ENCODE results near the gene TLNRD1. TPM values are rescaled to one million over a fixed set of nuclear protein-coding genes. Genes with fewer than 3 reads are reported as not detected.

TLNRD1 gene
- total RNA-seq, 4 donors from 2014 or later, result 20.8 to 57.2 (median 28.2) TPM

DNA sequence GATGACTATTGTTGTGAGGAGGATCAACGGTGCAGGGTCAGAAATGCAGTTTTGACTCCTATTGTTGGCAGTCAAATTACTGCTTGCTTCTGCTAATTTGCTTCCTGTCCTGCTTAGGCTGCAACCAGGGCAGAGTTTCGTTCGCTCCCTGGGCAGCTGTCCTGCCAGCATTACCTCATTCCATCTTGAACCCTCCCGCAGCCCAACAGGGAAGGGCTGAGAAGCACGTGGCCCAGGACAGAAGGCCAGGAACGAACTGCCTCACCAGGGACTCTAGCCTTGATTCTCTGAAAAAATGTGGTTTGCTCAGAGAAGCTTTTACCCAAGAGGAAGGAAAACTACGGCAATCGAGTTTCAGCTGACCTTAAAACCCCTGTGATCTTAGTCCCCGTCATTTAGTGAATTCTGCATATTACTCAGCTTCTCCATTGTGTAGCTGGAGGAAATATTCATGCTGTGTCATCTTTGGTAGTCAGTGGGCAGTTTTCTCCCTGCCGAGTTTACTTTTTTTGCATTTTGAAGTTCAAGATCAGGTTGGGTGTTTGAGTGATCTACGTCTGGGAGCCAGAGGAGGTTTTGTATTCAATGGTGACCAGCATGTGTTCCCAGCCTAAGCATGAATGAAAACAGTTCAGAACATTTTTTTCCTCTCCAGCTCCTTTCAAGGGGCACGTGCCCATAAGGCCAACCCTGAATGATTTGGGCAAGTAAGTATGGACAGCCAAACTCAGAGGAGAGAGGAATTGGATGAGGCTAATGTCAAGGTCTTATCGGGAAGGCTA, 23.0 kb downstream of the TLNRD1 start:
- Histone ChIP-seq H3K36me3 (no peaks in the 10 kb centered on the region), H3K27ac (peak overlapping the region; percentile 46 to 53 (median 50)), H3K27me3 (no peaks in the 10 kb centered on the region), H3K4me3 (no peak overlapping the region), H3K4me1 (no peaks in the 10 kb centered on the region), H3K9me3 (no peaks in the 10 kb centered on the region)
- in situ Hi-C loops (cut with MboI; ENCODE audit: low pct_ligation_motif_present in 1 of 4, low pct_unique_long_range_greater_than_20kb in 1 of 4, low sequenced_read_pairs in 3 of 4), result no loop called here
- TF ChIP-seq POLR2A (IDR thresholded peaks at IDR 0.05) (no peak), POLR2AphosphoS5 (IDR thresholded peaks at IDR 0.05) (no peak), EP300 (IDR thresholded peaks at IDR 0.05; ENCODE audit: low read depth) (no peak)
- TF ChIP-seq, protein P1, sequence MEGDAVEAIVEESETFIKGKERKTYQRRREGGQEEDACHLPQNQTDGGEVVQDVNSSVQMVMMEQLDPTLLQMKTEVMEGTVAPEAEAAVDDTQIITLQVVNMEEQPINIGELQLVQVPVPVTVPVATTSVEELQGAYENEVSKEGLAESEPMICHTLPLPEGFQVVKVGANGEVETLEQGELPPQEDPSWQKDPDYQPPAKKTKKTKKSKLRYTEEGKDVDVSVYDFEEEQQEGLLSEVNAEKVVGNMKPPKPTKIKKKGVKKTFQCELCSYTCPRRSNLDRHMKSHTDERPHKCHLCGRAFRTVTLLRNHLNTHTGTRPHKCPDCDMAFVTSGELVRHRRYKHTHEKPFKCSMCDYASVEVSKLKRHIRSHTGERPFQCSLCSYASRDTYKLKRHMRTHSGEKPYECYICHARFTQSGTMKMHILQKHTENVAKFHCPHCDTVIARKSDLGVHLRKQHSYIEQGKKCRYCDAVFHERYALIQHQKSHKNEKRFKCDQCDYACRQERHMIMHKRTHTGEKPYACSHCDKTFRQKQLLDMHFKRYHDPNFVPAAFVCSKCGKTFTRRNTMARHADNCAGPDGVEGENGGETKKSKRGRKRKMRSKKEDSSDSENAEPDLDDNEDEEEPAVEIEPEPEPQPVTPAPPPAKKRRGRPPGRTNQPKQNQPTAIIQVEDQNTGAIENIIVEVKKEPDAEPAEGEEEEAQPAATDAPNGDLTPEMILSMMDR (IDR thresholded peaks at IDR 0.05), result no peak
- DNase-seq, result peak; percentile 43
- 62 to 100% methylated on average over 1 to 13 of the region's 13 CpGs for WGBS, 2 donors (ENCODE audit: low coverage in 1 of 2)
- intact Hi-C loops (cut with DNase I; ENCODE audit: low total_unique reads), result no loop called here

DNA sequence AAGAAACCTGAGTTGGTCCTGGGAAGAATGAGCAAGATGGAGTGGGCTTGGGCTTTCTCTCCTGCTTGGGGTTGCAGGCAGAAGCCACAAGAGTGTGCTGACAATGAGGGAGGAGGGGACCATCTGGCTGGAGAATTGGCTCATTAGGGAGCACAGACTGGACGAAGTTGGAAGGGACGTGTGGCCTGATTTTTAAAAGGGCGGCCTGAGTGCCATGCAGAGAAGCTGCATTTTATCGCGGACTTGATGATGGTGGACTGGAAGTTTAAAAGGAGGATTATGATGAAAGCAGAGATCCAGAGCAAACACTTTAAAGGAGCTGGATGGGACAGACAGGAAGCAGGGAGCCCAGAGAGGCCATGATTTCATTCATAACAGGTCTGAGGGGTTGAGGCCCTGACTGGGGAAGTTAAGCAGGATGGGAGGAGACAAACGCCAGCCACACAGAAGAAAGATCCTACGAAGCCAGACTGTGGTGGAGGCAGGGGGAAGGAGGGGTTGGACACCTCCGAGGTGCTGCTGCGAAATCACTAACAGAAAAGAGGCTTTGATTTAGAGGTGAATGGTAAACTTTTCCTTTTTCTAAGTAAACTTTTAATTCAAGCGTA, 23.6 kb downstream of the TLNRD1 start:
- Histone ChIP-seq H3K27ac (peak overlapping the region; percentile 46 to 53 (median 50)), H3K4me1 (no peaks in the 10 kb centered on the region), H3K27me3 (no peaks in the 10 kb centered on the region), H3K36me3 (no peaks in the 10 kb centered on the region), H3K9me3 (no peaks in the 10 kb centered on the region), H3K4me3 (no peak overlapping the region)
- TF ChIP-seq, protein P1 (IDR thresholded peaks at IDR 0.05), result no peak
- TF ChIP-seq EP300 (IDR thresholded peaks at IDR 0.05; ENCODE audit: low read depth) (no peak), POLR2A (IDR thresholded peaks at IDR 0.05) (no peak), POLR2AphosphoS5 (IDR thresholded peaks at IDR 0.05) (no peak)
- intact Hi-C loops (cut with DNase I; ENCODE audit: low total_unique reads) (no loop called here), in situ Hi-C loops (cut with MboI; ENCODE audit: low pct_ligation_motif_present in 1 of 4, low pct_unique_long_range_greater_than_20kb in 1 of 4, low sequenced_read_pairs in 3 of 4) (no loop called here)
- WGBS, 2 donors (ENCODE audit: low coverage in 1 of 2), result 70 to 78% methylated on average over 9 to 10 of the region's 10 CpGs
- no peak for DNase-seq

DNA sequence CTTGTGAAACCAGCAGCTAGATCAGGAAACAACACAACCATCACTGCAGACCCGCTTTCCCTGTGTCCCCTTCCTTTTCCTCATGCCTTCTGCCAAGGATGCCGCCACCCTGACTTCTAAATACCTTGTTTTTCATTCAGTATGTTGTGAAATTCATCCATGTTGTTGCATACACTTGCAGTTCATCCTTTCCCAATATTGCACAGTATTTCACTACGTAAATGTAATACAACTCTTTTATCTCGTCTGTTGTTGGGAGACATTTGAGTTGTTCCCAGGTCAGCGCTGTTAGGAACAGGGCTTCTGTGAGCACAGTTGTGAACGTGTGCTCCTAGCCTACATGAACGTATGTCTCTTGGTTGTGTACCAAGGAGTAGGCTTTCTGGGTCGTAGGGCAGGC, 24.2 kb downstream of the TLNRD1 start:
- TF ChIP-seq POLR2A (IDR thresholded peaks at IDR 0.05) (no peak), POLR2AphosphoS5 (IDR thresholded peaks at IDR 0.05) (no peak)
- no peak for DNase-seq
- WGBS, 2 donors (ENCODE audit: low coverage in 1 of 2), result 95 to 98% methylated on average over 7 to 8 of the region's 8 CpGs
- Histone ChIP-seq H3K4me3 (no peak overlapping the region), H3K36me3 (no peaks in the 10 kb centered on the region), H3K27ac (no peak overlapping the region), H3K27me3 (no peaks in the 10 kb centered on the region), H3K9me3 (no peaks in the 10 kb centered on the region), H3K4me1 (no peaks in the 10 kb centered on the region)
- intact Hi-C loops (cut with DNase I; ENCODE audit: low total_unique reads), result no loop called here
- in situ Hi-C loops (cut with MboI; ENCODE audit: low pct_ligation_motif_present in 1 of 4, low pct_unique_long_range_greater_than_20kb in 1 of 4, low sequenced_read_pairs in 3 of 4), result no loop called here

DNA sequence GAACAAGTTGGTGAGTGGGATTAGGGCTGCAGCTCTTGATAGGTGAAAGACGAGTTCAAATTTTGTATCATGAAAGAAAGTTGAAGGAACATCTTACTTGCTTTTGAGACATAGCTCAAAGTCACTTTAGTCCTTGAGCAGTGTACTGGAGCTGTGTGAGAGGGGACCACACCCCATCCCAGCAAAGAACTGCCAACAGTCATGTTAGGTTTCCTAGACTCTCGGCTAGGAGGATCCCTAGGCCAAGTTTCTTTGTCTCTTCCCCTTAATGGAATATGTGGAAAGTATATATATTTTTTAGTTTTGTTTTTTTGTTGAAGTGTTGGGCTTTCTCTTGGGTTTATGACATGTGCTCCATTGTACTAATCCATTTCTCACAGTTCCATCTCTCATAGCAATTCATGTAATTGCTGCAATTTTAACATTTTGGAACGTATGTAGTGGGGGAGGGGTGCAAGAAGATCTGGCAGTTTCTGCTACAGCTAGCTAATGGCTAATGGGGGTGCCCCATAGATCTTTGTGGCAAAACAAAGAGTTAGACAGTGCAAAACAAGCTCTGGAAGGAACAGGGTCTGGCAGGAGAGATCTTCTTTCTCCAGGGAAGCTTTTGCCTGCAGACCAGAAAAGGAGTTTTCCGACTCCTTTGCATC, 25.1 kb downstream of the TLNRD1 start:
- DNase-seq, result no peak
- Histone ChIP-seq H3K27ac (no peak overlapping the region), H3K36me3 (no peaks in the 10 kb centered on the region), H3K4me3 (no peak overlapping the region), H3K9me3 (no peaks in the 10 kb centered on the region), H3K27me3 (no peaks in the 10 kb centered on the region), H3K4me1 (no peaks in the 10 kb centered on the region)
- intact Hi-C loops (cut with DNase I; ENCODE audit: low total_unique reads) (no loop called here), in situ Hi-C loops (cut with MboI; ENCODE audit: low pct_ligation_motif_present in 1 of 4, low pct_unique_long_range_greater_than_20kb in 1 of 4, low sequenced_read_pairs in 3 of 4) (no loop called here)
- WGBS, 2 donors (ENCODE audit: low coverage in 1 of 2), result 78 to 88% methylated on average over 1 to 4 of the region's 4 CpGs
- TF ChIP-seq POLR2AphosphoS5 (IDR thresholded peaks at IDR 0.05) (no peak), EP300 (IDR thresholded peaks at IDR 0.05; ENCODE audit: low read depth) (no peak), POLR2A (IDR thresholded peaks at IDR 0.05) (no peak)
- TF ChIP-seq, protein P1 (IDR thresholded peaks at IDR 0.05), result no peak

Data from transverse colon (tissue), 4 donors.